Keratinocyte (primary cell): ENCODE results near the gene CTAGE4. TPM values are rescaled to one million over a fixed set of nuclear protein-coding genes. Genes with fewer than 3 reads are reported as not detected.

Experiments used
- DNase-seq: peaks from one replicate; pipeline ENCODE4 v3.0.0-alpha.2; 2011; ENCODE audit warnings: low read depth, missing footprints, low spot score
- FAIRE-seq: peaks from 2 replicates; lab custom pipeline; 2011; peaks lifted over from hg19 to GRCh38; lab: Jason Lieb, UNC
- H2AFZ ChIP-seq: 2 replicates; pipeline ENCODE4 v1.6.0; 2012; ENCODE audit warnings: low read length, control low read depth, inconsistent platforms; ENCODE audit not compliant: control insufficient read depth
- H3K27ac ChIP-seq: 2 replicates; pipeline ENCODE4 v1.5.1; 2011; ENCODE audit warnings: low read length; ENCODE audit not compliant: control insufficient read depth, insufficient read depth
- H3K27me3 ChIP-seq: 3 replicates; pipeline ENCODE4 v1.6.0; 2011; ENCODE audit warnings: low read length; ENCODE audit not compliant: control insufficient read depth, insufficient read depth; ENCODE audit errors: extremely low read depth
- H3K36me3 ChIP-seq, 2 experiments: 2 replicates in 1 of 2; 3 replicates in 1 of 2; pipeline ENCODE4 v1.5.1; 2011; ENCODE audit warnings: low read length in 2 of 2, mild to moderate bottlenecking in 1 of 2; ENCODE audit not compliant: control insufficient read depth in 2 of 2, insufficient read depth in 2 of 2; ENCODE audit errors: extremely low read depth in 1 of 2
- H3K4me1 ChIP-seq: 3 replicates; pipeline ENCODE4 v1.5.1; 2011; ENCODE audit warnings: low read length; ENCODE audit not compliant: control insufficient read depth, insufficient read depth; ENCODE audit errors: extremely low read depth
- H3K4me2 ChIP-seq: 3 replicates; pipeline ENCODE4 v1.6.0; 2011; ENCODE audit warnings: low read depth, low read length; ENCODE audit not compliant: control insufficient read depth, insufficient read depth; ENCODE audit errors: extremely low read depth
- H3K4me3 ChIP-seq, 3 experiments: fragments of 200-600 bp in 1 of 3; sonication (generic) in 1 of 3; 2 replicates in 2 of 3; 3 replicates in 1 of 3; pipeline ENCODE4 v1.5.1; 2011 to 2016; ENCODE audit warnings: low read length in 3 of 3, mild to moderate bottlenecking in 3 of 3, control low read depth in 2 of 3, inconsistent platforms in 1 of 3, low read depth in 1 of 3, mixed read lengths in 1 of 3, mixed run types in 1 of 3, moderate library complexity in 1 of 3; ENCODE audit not compliant: control insufficient read depth in 2 of 3, insufficient read depth in 2 of 3; ENCODE audit errors: extremely low read depth in 1 of 3
- H3K79me2 ChIP-seq: 2 replicates; pipeline ENCODE4 v1.6.0; 2012; ENCODE audit warnings: low read length; ENCODE audit not compliant: control insufficient read depth, insufficient read depth
- H3K9ac ChIP-seq: 3 replicates; pipeline ENCODE4 v1.6.0; 2011; ENCODE audit warnings: low read length; ENCODE audit not compliant: control insufficient read depth, insufficient read depth; ENCODE audit errors: extremely low read depth
- H3K9me1 ChIP-seq: 3 replicates; pipeline ENCODE4 v1.6.0; 2011; ENCODE audit warnings: low read length; ENCODE audit not compliant: control insufficient read depth, insufficient read depth; ENCODE audit errors: extremely low read depth
- H3K9me3 ChIP-seq: 2 replicates; pipeline ENCODE4 v1.5.1; 2012; ENCODE audit warnings: low read depth, low read length; ENCODE audit not compliant: control insufficient read depth
- H4K20me1 ChIP-seq: 3 replicates; pipeline ENCODE4 v1.6.0; 2011; ENCODE audit warnings: low read length; ENCODE audit not compliant: control insufficient read depth, insufficient read depth; ENCODE audit errors: extremely low read depth
- CTCF ChIP-seq, 3 experiments: IDR thresholded peaks in 1 of 3; conservative IDR thresholded peaks in 1 of 3; optimal IDR thresholded peaks in 1 of 3; 2 replicates in 2 of 3; 3 replicates in 1 of 3; pipeline versions ENCODE3 to v1.5.1; 2011; ENCODE audit warnings: low read length in 3 of 3, mild to moderate bottlenecking in 3 of 3, moderate library complexity in 2 of 3, control low read depth in 1 of 3, inconsistent platforms in 1 of 3; ENCODE audit not compliant: insufficient read depth in 2 of 3; ENCODE audit errors: extremely low read depth in 1 of 3
- EZH2 ChIP-seq: IDR thresholded peaks from one replicate; pipeline ENCODE4 v1.6.1; 2012; ENCODE audit warnings: inconsistent platforms, mild to moderate bottlenecking, low read length, moderate library complexity
- dilution Hi-C: fragments of 300-500 bp; cut with MboI; formaldehyde crosslinking; loops from one replicate; pipeline ENCODE4 v1.7.0; 2020; ENCODE audit warnings: low sequenced_read_pairs; ENCODE audit not compliant: extremely low pct_ligation_motif_present
- polyA plus RNA-seq, 5 experiments: library from polyadenylated mRNA; depleted of rRNA in 3 of 5; stranded (reverse) in 3 of 5; stranded (forward) in 1 of 5; unstranded in 1 of 5; fragments of >200 nt; gene quantifications; 1 replicate in 1 of 5; 2 replicates in 3 of 5; 3 replicates in 1 of 5; pipeline versions ENCODE4 v1.2.1 to v1.2.3, GENCODE V29; 2011 to 2012; ENCODE audit warnings: missing spikeins in 2 of 5, low read depth in 1 of 5, low replicate concordance in 1 of 5

Gene CTAGE4
- polyA plus RNA-seq, 1 donor (not counting 4 experiments of a cell fraction or from before 2014, with no cell fraction given), result 6.6 TPM

GRCh38 chr7:144144426-144144825, 38.8 kb upstream of the CTAGE4 start:
- H3K9me3 ChIP-seq, result peaks cover 2% of the 10 kb centered on the region
- no peaks in the 10 kb centered on the region for H3K4me1 ChIP-seq
- DNase-seq (no peak), FAIRE-seq (no peak)
- H3K4me2 ChIP-seq, result no peak overlapping the region
- H3K36me3 ChIP-seq, result no peaks in the 10 kb centered on the region
- no peak overlapping the region for H2AFZ ChIP-seq
- H4K20me1 ChIP-seq, result no peaks in the 10 kb centered on the region
- H3K79me2 ChIP-seq, result no peaks in the 10 kb centered on the region
- no peak overlapping the region for H3K9ac ChIP-seq
- dilution Hi-C loops, result no loop called here
- H3K4me3 ChIP-seq, result no peak overlapping the region
- no peaks in the 10 kb centered on the region for H3K9me1 ChIP-seq
- no peak overlapping the region for H3K27ac ChIP-seq
- TF ChIP-seq CTCF (optimal IDR thresholded peaks at IDR 0.05 in 1 of 3, IDR thresholded peaks at IDR 0.05 in 1 of 3, conservative IDR thresholded peaks at IDR 0.05 in 1 of 3; ENCODE audit: extremely low read depth in 1 of 3, insufficient read depth in 2 of 3, low read length in 3 of 3), result no peak
- no peak for TF ChIP-seq EZH2
- H3K27me3 ChIP-seq, result no peaks in the 10 kb centered on the region

GRCh38 chr7:144148224-144148827, 34.9 kb upstream of the CTAGE4 start:
- H3K4me2 ChIP-seq, result no peak overlapping the region
- no peak overlapping the region for H2AFZ ChIP-seq
- H3K4me3 ChIP-seq, result no peak overlapping the region
- no peaks in the 10 kb centered on the region for H4K20me1 ChIP-seq
- H3K4me1 ChIP-seq, result no peaks in the 10 kb centered on the region
- TF ChIP-seq EZH2 (no peak), CTCF (optimal IDR thresholded peaks at IDR 0.05 in 1 of 3, IDR thresholded peaks at IDR 0.05 in 1 of 3, conservative IDR thresholded peaks at IDR 0.05 in 1 of 3; ENCODE audit: extremely low read depth in 1 of 3, insufficient read depth in 2 of 3, low read length in 3 of 3) (no peak)
- H3K27me3 ChIP-seq, result no peaks in the 10 kb centered on the region
- H3K9me1 ChIP-seq, result no peaks in the 10 kb centered on the region
- dilution Hi-C loops, result no loop called here
- no peaks in the 10 kb centered on the region for H3K79me2 ChIP-seq
- H3K9me3 ChIP-seq, result peaks cover 2% of the 10 kb centered on the region
- H3K27ac ChIP-seq, result no peak overlapping the region
- DNase-seq (no peak), FAIRE-seq (no peak)
- H3K9ac ChIP-seq, result no peak overlapping the region
- no peaks in the 10 kb centered on the region for H3K36me3 ChIP-seq
